ENCODE measurements around the gene ATG7.

ATG7 gene

DNA sequence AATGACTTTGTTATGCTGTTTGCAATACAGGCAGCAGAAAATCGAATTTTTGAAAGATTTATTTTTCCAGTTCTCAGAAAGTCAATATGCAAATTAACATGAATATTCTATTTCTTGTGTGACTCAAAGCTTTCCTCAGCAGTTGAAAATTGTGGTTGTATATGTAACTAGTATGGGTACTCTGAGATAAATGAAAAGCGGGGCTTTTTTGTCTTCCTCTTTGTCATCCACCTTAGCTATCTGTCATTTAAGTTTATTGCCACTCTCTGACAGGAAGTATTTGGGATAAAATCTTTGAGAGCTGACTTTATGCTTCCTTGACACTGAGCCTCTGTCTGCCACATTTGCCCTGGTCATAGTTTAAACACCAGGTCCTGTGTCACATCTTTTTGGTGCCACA is 91.5 kb downstream of the ATG7 start:
- no peak for DNase-seq

DNA sequence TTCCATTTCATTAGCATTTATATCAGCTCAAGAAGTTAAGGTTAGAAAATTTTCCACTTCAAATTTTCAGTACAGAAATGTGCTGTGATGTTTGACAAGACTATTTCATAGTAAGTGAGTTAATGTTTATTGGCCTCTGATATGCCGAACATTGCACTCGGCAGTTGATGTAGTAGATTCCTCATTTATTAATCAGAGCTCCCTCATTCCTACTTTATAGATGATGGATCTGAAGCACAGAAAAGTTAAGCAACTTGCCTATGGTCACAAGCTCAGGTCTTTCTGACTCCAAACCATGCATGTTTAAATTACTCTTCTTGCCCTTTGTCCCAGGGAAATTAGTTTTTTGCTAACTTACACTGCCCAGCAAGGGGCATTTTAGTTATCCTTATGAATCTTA is 92.0 kb downstream of the ATG7 start:
- no peak for DNase-seq

DNA sequence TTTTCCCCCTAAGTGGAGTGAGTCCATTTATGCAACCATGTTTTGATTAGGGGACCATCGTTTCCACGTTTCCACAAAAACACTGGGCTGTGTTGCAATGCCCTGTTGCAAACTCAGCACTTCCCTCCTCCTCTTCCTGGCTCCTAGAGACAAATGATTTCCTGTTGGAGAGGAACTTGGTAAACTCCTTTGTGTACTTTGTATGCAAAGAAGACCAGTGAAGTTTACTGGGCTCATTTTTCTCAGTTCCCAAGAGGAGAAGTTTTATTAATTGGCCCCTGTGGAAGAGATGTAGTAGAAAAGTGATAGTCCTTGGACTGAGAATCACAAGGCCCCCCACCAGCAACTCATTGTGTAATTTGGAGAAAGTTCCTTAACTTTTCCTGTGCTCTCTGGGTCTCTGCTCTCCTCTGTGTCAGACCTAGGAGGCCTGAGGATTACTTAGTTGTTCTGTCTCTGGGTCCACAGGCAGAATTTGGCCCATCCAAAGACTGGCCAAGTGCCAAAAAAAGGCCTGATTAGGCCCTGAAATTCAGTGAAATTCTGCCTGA is 95.0 kb downstream of the ATG7 start:
- DNase-seq = no peak

DNA sequence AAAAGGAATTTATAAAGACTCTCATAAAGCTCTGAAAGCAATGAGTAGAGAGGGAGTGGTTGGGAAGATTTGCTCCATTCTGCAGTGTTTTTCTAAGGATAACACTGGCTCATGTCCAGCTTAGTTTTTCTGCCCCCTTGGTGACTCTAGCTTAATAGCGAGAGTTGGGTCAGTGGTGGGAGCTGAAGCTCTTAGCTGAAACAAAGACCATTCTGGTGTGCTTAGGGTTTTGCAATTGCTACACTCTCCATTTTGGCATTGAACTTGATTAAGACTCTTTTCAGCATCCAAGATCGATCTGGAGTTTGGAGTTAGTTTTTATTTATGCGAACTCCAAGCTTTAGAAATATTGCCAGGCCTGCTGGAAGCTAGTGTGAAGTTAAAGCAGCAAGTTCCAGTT is 98.0 kb downstream of the ATG7 start:
- no peak for DNase-seq

DNA sequence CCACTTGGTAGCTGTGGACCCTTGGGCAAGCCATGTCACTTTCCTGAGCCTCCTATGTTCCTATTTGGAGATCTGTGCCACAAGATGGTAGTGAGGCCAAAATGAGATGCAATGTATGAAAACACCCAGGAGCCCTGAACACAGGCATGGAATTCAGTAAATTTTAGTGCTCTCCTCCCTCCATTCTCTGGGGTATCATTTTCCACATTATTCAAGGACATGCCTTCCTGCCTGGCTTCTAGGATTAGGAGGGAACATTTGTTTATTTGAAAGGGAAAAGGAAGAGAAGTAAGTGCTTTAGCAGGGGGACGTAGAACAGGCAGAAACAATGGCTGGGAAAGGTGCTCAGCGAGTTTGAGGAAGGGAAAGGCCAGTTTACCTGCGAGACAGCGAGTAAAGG is 98.8 kb downstream of the ATG7 start:
- no peak for DNase-seq

DNA sequence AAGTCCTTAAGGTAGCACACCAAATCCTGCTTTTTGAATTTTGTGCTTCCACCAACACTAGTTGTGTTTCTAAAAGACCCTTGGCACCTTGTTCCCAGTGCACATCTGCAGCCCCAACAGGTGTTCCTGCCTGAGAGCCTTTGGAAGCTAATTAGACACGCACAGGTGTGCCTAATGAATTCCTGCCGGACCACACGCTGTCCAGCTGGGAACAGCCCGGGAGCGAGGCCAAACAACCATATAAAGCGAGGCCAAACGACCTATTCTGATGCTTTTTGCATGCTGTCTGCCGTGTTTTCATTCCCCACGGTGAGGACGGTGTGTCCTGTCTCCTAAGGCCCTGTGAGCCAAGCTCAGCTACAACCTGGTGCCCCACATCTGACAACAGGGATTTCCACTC is 99.5 kb downstream of the ATG7 start:
- DNase-seq = no peak

DNA sequence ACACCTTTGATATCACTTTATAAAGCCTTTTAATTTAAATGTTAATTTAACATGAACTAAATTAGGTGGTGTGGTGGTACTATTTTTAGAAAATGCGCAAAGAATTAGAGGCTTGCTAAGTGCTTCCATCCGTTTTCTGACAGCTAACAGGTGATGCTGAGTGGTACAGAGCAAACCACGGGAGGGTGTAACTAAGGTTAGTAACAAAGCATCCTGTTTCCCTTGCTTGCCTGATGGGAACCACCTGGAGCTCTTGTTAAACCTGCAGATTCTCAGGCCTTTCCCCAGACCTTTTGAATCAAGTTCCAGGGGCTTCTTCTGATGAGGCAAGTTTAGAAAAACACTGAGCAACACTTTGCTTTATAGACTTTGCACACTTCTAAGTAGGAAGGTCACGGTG is 101.0 kb downstream of the ATG7 start:
- DNase-seq = no peak

DNA sequence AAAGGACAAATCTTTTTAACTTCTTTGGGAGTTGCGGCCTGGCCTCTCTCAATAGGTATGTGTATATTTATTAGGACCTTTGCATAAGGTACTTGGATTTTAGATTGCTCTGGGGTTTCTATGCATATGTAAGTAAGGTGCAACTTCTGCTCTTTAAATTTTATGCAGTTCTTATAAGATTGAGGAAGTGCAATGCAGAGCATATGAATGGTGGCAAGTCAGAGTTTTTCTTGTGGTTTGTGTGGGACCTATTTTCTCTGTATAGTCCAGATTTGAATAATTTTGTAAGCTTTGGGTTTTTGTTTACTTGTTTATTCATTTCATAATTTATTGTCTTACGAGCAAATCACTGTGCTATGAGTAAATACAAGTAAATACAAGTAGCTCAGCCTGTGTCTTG is 101.5 kb downstream of the ATG7 start:
- DNase-seq = no peak

DNA sequence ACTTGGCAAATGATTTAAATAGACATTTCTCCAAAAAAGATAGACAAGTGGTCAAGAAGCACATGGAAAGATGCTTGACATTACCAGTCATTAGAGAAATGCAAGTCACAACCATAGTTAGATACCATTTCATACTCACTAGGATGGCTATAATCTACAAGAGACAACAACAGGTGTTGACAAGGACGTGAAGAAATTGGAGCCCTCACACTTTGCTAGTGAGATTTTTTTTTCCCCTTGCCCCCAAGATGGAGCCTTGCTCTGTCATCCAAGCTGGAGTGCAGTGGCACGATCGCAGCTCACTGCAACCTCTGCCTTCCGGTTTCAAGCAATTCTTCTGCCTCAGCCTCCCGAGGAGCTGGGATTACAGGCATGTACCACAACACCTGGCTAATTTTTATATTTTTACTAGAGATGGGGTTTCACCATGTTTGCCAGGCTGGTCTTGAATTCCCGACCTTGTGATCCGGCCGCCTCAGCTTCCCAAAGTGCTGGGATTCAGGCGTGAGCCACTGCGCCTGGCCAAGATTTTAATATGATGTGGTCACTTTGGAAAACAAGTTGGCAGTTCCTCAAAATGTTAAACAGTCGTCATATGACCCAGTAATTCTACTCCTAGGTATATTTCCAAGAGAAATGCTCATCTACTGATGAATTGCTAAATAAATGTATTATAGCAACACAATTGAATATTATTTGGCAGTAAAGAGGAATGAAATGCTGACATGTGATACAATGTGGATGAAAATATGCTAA is 103.3 kb downstream of the ATG7 start:
- DNase-seq = no peak

DNA sequence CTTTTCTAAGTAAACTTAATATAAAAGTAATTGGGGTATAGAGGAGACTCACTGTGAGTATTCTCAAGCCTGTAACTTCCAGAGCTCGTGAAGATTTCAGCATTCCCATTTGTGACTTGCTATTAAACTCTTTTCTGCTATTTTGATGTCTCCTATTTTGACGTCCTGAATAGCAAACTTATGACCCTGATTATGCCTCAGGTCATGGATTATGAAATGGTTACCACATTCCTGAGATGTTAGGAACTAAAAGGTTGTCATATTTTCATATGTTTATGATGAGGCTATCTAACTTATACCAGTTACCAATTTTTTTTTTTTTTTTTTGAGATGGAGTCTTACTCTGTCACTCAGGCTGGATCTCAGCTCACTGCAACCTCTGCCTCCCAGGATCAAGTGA is 105.5 kb downstream of the ATG7 start:
- no peak for DNase-seq

DNA sequence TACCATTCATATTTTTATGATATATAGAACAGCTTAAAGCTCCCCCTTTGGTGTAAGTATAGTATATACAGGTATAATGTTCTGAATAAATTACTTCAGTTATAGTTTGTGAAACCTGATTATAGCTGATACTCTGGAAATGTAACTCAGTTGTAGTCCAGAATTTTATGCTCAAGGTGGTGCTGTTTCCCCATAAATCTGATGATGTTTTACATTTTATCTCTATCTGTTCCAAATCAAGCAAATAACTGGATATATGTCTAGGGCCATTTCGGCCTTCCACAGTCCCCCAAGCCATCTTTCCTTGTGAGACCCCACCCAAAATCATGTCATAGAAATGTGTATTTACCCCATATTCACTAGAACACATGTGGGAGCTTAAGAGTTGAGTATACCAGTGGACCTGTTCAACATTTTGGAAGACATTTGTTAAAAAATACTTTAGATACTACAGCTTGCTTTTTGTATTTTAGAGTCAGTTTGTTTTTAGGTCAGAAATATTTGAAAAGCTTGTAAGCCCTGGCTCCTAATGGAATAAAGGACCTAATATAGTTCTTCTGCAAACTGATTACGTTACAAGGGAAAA is 107.1 kb downstream of the ATG7 start:
- DNase-seq = no peak

DNA sequence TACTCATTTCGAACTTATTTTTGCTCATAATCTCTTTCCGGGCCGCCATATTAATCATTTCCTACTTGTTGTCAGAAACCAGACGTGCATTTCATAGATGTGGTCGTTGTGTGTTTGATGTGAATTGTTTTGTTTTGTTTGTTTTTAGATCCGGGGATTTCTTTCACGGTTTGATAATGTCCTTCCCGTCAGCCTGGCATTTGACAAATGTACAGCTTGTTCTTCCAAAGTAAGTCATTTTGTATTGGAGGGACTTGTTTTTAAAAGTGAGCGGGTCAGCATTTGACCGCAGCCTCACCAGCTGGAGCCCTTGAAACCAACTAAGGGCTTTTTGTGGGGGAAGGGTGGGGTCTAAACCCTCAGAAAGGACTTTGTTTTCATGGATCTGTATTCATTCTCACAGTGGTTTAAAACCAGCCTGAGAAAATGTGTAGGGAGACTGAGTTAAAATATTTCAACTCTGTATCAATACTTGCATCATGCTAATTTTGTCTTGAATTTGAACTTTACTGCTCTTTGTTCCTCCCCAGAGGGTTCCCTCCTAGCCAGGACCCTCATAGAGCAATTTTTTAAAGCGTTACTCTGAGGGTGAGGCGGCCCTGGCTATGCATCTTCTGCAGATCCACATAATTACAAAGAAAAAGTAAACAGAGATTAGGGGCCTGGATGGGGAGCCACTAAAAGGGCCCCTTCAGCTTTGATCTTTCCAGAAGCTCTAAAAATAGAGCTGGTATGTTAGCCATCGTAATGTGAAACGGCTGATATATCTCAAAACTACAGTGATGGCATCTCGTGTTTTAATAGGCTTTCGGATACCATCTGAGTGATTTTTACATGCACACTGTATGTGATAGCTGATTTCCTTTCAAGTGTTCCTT is 107.9 kb downstream of the ATG7 start:
- DNase-seq = no peak

DNA sequence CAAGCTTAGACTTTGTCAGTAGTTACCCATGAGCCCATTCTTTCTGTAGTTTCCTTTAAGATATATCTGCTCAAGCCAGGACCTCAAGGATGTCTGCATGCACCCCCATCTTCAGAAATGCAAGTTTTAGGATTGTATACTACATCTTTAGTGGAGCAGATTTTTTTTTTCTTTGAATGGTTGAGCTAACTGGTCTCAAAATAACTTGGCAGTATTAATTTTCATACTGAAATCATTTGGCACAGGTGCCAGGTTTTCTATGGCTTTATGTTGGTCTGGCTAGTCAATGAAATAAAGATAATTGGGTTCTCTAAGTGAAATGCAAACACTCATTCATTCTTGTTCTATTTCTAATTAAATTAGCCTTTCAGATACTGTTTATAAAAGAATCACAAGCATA is 108.9 kb downstream of the ATG7 start:
- DNase-seq = no peak

DNA sequence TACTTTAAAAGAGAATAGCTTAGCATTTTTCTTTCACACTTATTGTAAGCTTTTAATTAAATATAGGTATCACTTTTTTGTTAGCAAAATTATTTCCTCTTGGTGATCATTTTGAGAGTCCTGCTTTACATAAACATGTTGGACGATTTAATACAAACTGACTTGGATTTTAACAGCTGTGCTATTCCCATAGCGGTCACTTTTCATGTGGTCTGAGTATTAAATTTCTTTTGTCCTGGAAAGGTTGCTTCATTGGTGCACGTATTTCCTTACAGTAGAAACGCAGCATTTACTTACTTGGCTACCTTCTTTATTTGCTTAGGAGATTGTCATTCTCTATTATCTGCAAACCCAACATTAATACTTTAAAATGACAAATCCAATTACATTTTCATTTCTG is 109.4 kb downstream of the ATG7 start:
- no peak for DNase-seq

DNA sequence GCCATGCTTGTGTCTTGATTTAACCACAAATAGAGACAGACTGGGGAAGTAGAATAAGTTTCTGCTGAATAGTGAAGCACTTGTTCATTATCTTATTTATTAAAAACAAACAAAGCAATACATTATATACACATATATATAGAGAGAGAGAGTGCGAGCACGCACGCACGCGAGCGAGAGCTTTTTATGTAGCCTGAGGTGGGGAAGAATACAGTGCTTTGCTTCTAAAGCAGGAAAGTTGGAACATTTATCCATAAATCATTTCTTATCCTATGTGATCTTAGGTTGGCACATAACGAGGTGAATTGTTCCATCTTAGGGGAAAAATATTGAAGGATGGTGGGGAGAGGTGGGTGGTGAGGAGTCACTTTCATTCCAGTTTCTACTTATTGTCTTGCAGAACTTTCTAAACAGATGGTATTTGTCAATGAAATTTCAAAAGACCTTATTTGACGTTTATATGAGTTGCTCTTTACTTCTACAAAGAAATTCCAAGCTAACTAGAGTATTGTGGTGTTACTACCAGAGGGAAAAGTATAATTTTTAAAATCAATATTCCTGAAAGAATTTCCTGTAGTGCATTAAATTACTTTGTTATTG is 110.0 kb downstream of the ATG7 start:
- DNase-seq = no peak

DNA sequence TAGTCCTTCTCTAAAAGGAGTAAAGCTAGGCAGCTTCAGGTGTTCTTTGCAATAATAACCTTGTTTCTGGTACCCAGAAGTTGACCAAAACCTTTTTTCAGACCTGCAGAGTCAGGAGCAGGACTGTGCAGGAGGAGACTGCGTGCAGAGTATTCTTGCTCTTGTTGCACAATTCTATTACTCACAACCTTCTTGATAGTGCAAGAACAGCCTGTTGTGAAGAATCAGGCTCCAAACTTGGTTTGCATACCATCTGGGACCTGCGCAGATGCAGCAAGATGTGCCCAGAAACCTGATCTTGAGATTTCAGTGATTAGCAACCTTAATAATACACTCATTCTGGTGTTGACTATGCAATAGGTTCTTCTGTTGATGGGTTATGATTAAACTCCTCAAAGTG is 111.9 kb downstream of the ATG7 start:
- no peak for DNase-seq

DNA sequence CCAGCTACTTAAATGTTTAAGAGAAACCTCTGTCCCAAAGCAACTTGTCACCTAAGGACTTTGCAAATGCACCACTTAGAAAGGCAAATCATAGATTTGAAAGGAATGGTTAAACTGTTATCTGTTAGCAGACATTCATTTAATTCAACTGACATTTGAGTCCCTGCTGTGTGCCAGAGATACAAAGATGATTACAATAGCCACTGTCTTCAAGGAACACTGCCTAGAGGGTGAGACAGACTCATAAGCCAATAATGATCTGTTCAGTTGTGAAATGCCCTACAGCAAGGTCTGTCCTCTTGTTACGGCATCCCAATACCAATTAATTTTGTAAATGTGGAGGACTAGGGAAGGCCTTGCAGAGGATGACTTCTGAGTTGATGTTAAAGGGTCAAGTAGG is 113.1 kb downstream of the ATG7 start:
- DNase-seq = no peak

DNA sequence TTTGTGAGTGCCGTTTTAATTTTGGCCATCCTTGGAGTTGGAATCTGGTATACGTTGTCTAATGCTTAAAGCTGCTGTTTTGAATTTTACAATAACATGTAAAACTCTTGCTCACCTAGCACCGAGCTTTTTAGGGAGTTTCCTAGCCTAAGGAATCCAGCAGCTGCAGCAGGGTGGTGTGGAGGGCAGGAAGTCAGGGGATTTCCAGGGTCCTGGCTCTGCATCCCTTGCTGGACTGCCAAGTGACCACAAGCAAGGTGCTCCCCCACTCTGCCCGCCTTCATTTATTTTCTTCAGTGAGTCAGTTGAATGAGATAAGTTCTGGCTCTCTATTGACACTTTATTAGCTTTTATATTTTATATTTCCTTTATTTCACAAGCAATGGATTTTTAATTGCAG is 113.7 kb downstream of the ATG7 start:
- DNase-seq = no peak

DNA sequence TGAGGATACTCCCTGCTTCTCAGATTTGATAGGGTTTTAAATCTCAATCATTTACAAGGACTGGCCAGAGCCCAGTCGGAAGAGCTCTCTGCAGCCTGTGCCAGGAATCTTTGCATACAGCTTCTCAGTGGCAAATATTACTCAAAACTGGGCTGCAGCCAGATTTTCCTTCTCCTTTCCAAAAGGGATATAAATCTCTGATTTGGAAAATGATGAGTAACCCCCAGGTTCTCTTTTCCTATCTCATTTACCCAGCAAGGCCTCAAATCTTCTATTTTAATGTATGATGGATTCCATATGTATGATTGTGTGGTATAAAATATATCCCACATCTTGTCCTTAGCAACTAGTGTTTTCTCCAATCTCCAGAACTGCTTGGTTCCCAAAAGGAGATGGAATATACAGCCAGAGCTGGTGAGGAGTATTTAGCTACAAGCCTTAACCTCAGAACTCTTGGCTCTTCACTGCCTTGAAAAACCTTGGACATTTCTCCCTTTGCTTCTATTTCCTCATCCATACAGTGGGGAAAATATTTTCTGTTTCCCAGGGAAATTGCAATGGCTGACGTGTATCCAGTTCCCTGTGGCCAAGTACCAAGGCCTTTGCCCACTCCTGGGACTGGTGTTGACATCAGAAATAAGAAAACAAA is 114.4 kb downstream of the ATG7 start:
- no peak for DNase-seq

DNA sequence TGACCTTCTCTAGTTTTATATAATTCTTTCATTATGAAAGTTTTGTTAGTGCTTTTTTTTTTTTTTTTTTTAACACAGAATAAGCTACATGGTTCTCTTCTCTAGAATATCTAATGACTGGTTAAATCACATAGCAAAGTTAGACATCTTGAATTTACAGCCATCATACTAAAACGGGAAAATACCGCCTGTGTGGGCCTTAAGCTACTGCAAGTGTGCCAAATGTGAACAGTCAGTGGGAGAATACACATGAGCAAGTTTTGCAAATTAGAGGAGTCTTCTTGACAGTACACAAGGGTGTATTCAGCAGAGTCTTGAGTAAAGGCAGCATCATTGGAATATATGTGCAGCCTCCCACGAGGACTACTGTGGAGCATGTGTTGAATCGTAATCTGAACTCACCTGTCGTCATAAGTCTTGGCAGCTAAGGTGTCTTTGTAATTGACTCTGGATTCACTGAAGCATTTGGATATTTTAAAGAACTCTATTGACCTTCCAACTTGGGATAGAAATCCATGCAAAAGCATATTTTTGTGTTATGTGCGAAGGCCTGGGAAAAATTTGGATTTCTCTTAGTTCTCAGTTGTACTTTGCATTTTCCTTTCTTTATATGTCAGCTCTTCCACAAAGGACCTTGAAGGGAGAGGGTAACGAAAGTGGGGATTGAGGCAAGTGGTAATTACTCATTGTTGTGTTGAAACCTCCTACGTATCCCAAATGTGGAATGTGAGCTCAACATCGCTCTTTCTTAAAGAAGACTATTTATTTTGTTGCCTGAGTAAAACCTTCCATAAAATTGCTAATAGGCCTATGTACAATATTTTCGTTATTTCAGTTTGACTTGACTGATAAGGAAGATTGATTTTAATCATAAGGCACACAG is 117.4 kb downstream of the ATG7 start:
- DNase-seq = no peak

DNA sequence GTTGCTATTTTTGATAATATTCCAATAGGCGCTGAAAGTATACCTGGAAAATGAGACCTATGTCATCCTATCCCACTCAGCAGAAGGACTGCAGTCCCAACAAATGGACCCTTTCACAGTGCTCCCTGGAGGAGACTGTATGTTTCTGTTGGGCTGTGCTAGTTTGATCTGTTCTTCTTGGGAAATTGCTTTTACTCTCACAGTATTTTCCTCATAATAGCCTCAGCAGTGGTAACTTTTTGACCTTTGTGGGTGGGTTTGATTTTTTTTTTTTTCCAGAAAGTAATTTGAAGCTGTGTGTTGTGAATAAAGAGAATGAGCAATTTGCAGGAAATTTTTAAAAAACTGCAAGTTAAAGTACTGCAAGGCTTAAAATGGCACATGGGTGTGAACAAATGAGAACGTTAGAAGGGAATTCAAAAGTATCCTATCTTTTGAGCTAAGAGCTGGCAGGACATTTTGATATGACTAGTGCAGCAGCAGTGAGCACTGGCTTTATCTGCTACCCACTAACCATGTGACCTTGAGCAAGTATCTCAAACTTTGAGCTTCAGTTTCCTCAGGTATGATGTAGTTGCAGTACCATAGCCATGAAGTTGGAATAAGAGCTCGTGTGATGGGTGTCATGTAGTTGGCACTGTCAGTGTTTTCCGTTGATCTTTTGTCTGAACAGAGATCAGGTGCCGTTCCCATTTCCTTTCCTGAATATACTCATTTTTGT is 118.4 kb downstream of the ATG7 start:
- DNase-seq = no peak

Data from activated T-cell treated with anti-CD3 and anti-CD28 coated beads, Interleukin-2, amount 50 U/mL, for 1 hour (primary cell).